ENCODE measurements around the gene COL17A1. TPM values are rescaled to one million over a fixed set of nuclear protein-coding genes. Genes with fewer than 3 reads are reported as not detected.

Gene COL17A1
- total RNA-seq, 4 donors from 2014 or later: 36.0 to 181 (median 173) TPM

- Histone ChIP-seq H3K4me1 (peaks cover 0 to 10% (median 6%) of the 10 kb centered on the region in 4 donors), H3K4me3 (no peak overlapping the region), H3K27me3 (no peaks in the 10 kb centered on the region), H3K27ac (no peak overlapping the region), H3K9me3 (no peaks in the 10 kb centered on the region), H3K36me3 (no peaks in the 10 kb centered on the region)
- TF ChIP-seq POLR2A (IDR thresholded peaks at IDR 0.05) (no peak), EP300 (IDR thresholded peaks at IDR 0.05; ENCODE audit: low read depth) (no peak), CTCF (IDR thresholded peaks at IDR 0.05) (no peak)
- no peak for DNase-seq
- 75 to 80% methylated on average over 1 to 6 of the region's 6 CpGs for WGBS, 2 donors (ENCODE audit: low coverage in 1 of 2)
- in situ Hi-C loops (cut with MboI; ENCODE audit: low pct_ligation_motif_present in 1 of 4, low pct_unique_long_range_greater_than_20kb in 1 of 4, low sequenced_read_pairs in 3 of 4) (no loop called here), intact Hi-C loops (cut with DNase I; ENCODE audit: low total_unique reads) (no loop called here)
These were observed 28.0 kb downstream of the COL17A1 start for GRCh38 chr10:104057717-104058116.

GRCh38 chr10:104056619-104057273, 28.9 kb downstream of the COL17A1 start:
- intact Hi-C loops (cut with DNase I; ENCODE audit: low total_unique reads): no loop called here
- Histone ChIP-seq H3K4me1 (peaks cover 0 to 18% (median 11%) of the 10 kb centered on the region in 4 donors), H3K9me3 (no peaks in the 10 kb centered on the region), H3K36me3 (no peaks in the 10 kb centered on the region), H3K27me3 (no peaks in the 10 kb centered on the region), H3K4me3 (no peak overlapping the region), H3K27ac (no peak overlapping the region)
- no peak for TF ChIP-seq POLR2A (IDR thresholded peaks at IDR 0.05)
- no peak for TF ChIP-seq CTCF (IDR thresholded peaks at IDR 0.05)
- TF ChIP-seq POLR2AphosphoS5 (IDR thresholded peaks at IDR 0.05): no peak
- TF ChIP-seq EP300 (IDR thresholded peaks at IDR 0.05; ENCODE audit: low read depth): no peak
- DNase-seq: no peak
- in situ Hi-C loops (cut with MboI; ENCODE audit: low pct_ligation_motif_present in 1 of 4, low pct_unique_long_range_greater_than_20kb in 1 of 4, low sequenced_read_pairs in 3 of 4): no loop called here
- WGBS, 2 donors (ENCODE audit: low coverage in 1 of 2): 81 to 100% methylated on average over 1 to 14 of the region's 14 CpGs

GRCh38 chr10:104054430-104054829, 31.2 kb downstream of the COL17A1 start:
- Histone ChIP-seq H3K27me3 (no peaks in the 10 kb centered on the region), H3K4me3 (no peak overlapping the region), H3K9me3 (no peaks in the 10 kb centered on the region), H3K36me3 (no peaks in the 10 kb centered on the region), H3K4me1 (peaks cover 0 to 39% (median 19%) of the 10 kb centered on the region in 4 donors), H3K27ac (no peak overlapping the region)
- intact Hi-C loops (cut with DNase I; ENCODE audit: low total_unique reads): no loop called here
- TF ChIP-seq CTCF (IDR thresholded peaks at IDR 0.05): no peak
- no peak for TF ChIP-seq POLR2AphosphoS5 (IDR thresholded peaks at IDR 0.05)
- no peak for TF ChIP-seq POLR2A (IDR thresholded peaks at IDR 0.05)
- TF ChIP-seq EP300 (IDR thresholded peaks at IDR 0.05; ENCODE audit: low read depth): no peak
- in situ Hi-C loops (cut with MboI; ENCODE audit: low pct_ligation_motif_present in 1 of 4, low pct_unique_long_range_greater_than_20kb in 1 of 4, low sequenced_read_pairs in 3 of 4): no loop called here
- no peak for DNase-seq
- 57 to 75% methylated on average over 4 to 8 of the region's 8 CpGs for WGBS, 2 donors (ENCODE audit: low coverage in 1 of 2)

GRCh38 chr10:104053201-104053600, 32.5 kb downstream of the COL17A1 start:
- peaks cover 0 to 46% (median 23%) of the 10 kb centered on the region in 4 donors for H3K4me1 ChIP-seq
- intact Hi-C loops (cut with DNase I; ENCODE audit: low total_unique reads): no loop called here

More at GRCh38 chr10:104053201-104053600, 32.5 kb downstream of the COL17A1 start:
- 94 to 95% methylated on average over 1 to 4 of the region's 4 CpGs for WGBS, 2 donors (ENCODE audit: low coverage in 1 of 2)
- in situ Hi-C loops (cut with MboI; ENCODE audit: low pct_ligation_motif_present in 1 of 4, low pct_unique_long_range_greater_than_20kb in 1 of 4, low sequenced_read_pairs in 3 of 4): no loop called here
- H3K27me3 ChIP-seq: no peaks in the 10 kb centered on the region
- H3K9me3 ChIP-seq: no peaks in the 10 kb centered on the region
- H3K4me3 ChIP-seq: no peak overlapping the region
- H3K36me3 ChIP-seq: no peaks in the 10 kb centered on the region
- no peak for DNase-seq
- no peak for TF ChIP-seq EP300 (IDR thresholded peaks at IDR 0.05; ENCODE audit: low read depth)
- H3K27ac ChIP-seq: peak overlapping the region; percentile 67 to 78 (median 77)

Data from transverse colon (tissue), 4 donors.